Measurements from ENCODE around the gene UTP14C. TPM values are rescaled to one million over a fixed set of nuclear protein-coding genes. Genes with fewer than 3 reads are reported as not detected.

UTP14C gene
- total and polyA plus RNA-seq, 2 of the 13 experiments (the other 11 are each of a cell fraction or from before 2014, with no cell fraction given): 8.8 to 12.2 TPM

DNA sequence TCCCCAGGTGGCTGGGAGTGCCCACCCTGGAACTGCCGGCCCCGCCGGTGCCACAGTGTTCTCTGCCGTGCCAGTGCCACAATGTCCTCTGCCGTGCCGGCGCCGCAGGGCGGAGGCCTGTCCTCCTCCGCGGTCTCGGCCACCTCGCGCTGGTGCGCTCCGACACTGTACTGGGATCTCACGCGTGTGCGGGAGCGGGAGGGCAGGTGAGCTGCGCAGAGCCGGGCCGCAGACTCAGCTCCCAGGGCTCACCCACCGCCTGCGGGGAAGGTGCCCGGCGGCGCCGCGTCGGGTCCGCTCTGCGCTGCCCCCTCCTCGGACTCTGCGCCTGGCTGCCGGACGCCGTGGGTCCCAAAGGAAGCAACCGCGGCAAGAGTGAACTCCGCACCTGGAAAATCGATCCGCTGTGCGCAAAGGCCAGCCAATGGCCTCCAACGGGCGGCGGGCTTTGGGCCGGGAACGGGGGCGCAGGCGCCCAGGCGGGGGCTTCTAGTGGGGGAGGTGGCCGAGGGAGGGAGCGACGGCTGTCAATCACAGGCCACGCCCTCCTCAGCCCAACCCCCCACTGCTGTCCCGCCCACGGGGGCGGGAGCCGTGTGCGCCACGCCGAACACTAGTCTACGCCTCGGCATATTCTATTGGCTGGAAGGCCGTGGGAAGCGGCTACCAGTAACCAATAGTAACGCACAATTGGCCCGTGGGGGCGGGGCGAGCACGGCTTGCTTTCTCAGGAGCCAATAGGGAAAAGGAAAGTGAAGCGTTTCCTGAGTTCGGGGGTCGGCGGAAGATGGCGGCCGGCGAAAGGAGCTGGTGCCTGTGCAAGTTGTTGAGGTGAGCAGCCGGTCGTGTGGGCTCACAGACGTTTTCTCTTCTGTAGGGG is 12.6 kb upstream of the UTP14C start, which contains the start of gene ALG11 (continued):
- TF ChIP-seq, protein P1, sequence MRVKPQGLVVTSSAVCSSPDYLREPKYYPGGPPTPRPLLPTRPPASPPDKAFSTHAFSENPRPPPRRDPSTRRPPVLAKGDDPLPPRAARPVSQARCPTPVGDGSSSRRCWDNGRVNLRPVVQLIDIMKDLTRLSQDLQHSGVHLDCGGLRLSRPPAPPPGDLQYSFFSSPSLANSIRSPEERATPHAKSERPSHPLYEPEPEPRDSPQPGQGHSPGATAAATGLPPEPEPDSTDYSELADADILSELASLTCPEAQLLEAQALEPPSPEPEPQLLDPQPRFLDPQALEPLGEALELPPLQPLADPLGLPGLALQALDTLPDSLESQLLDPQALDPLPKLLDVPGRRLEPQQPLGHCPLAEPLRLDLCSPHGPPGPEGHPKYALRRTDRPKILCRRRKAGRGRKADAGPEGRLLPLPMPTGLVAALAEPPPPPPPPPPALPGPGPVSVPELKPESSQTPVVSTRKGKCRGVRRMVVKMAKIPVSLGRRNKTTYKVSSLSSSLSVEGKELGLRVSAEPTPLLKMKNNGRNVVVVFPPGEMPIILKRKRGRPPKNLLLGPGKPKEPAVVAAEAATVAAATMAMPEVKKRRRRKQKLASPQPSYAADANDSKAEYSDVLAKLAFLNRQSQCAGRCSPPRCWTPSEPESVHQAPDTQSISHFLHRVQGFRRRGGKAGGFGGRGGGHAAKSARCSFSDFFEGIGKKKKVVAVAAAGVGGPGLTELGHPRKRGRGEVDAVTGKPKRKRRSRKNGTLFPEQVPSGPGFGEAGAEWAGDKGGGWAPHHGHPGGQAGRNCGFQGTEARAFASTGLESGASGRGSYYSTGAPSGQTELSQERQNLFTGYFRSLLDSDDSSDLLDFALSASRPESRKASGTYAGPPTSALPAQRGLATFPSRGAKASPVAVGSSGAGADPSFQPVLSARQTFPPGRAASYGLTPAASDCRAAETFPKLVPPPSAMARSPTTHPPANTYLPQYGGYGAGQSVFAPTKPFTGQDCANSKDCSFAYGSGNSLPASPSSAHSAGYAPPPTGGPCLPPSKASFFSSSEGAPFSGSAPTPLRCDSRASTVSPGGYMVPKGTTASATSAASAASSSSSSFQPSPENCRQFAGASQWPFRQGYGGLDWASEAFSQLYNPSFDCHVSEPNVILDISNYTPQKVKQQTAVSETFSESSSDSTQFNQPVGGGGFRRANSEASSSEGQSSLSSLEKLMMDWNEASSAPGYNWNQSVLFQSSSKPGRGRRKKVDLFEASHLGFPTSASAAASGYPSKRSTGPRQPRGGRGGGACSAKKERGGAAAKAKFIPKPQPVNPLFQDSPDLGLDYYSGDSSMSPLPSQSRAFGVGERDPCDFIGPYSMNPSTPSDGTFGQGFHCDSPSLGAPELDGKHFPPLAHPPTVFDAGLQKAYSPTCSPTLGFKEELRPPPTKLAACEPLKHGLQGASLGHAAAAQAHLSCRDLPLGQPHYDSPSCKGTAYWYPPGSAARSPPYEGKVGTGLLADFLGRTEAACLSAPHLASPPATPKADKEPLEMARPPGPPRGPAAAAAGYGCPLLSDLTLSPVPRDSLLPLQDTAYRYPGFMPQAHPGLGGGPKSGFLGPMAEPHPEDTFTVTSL (CRISPR knock-in tag; IDR thresholded peaks at IDR 0.05; ENCODE audit: borderline replicate concordance): peak; percentile 87
- no peak; the same call in 1 of the 2 replicates for TF ChIP-seq ZNF749 (CRISPR knock-in tag; IDR thresholded peaks at IDR 0.05; ENCODE audit: borderline replicate concordance)
- TF ChIP-seq KLF11 (CRISPR knock-in tag; IDR thresholded peaks at IDR 0.05): no peak
- no peak for TF ChIP-seq FOXM1 (CRISPR knock-in tag; IDR thresholded peaks at IDR 0.05)
- no peak for TF ChIP-seq THYN1 (CRISPR knock-in tag; IDR thresholded peaks at IDR 0.05; ENCODE audit: borderline replicate concordance, low read depth)
- TF ChIP-seq, protein P2, sequence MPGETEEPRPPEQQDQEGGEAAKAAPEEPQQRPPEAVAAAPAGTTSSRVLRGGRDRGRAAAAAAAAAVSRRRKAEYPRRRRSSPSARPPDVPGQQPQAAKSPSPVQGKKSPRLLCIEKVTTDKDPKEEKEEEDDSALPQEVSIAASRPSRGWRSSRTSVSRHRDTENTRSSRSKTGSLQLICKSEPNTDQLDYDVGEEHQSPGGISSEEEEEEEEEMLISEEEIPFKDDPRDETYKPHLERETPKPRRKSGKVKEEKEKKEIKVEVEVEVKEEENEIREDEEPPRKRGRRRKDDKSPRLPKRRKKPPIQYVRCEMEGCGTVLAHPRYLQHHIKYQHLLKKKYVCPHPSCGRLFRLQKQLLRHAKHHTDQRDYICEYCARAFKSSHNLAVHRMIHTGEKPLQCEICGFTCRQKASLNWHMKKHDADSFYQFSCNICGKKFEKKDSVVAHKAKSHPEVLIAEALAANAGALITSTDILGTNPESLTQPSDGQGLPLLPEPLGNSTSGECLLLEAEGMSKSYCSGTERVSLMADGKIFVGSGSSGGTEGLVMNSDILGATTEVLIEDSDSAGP (CRISPR knock-in tag; IDR thresholded peaks at IDR 0.05; ENCODE audit: borderline replicate concordance): peak; percentile 93; the same call in 1 of the 2 replicates
- TF ChIP-seq, protein P3, sequence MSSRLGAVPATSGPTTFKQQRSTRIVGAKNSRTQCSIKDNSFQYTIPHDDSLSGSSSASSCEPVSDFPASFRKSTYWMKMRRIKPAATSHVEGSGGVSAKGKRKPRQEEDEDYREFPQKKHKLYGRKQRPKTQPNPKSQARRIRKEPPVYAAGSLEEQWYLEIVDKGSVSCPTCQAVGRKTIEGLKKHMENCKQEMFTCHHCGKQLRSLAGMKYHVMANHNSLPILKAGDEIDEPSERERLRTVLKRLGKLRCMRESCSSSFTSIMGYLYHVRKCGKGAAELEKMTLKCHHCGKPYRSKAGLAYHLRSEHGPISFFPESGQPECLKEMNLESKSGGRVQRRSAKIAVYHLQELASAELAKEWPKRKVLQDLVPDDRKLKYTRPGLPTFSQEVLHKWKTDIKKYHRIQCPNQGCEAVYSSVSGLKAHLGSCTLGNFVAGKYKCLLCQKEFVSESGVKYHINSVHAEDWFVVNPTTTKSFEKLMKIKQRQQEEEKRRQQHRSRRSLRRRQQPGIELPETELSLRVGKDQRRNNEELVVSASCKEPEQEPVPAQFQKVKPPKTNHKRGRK (CRISPR knock-in tag; IDR thresholded peaks at IDR 0.05): no peak; the same call in 1 of the 2 replicates
- TF ChIP-seq, protein P4, sequence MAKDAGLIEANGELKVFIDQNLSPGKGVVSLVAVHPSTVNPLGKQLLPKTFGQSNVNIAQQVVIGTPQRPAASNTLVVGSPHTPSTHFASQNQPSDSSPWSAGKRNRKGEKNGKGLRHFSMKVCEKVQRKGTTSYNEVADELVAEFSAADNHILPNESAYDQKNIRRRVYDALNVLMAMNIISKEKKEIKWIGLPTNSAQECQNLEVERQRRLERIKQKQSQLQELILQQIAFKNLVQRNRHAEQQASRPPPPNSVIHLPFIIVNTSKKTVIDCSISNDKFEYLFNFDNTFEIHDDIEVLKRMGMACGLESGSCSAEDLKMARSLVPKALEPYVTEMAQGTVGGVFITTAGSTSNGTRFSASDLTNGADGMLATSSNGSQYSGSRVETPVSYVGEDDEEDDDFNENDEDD (CRISPR knock-in tag; IDR thresholded peaks at IDR 0.05; ENCODE audit: borderline replicate concordance): peak; percentile 59; the same call in 1 of the 2 replicates
- TF ChIP-seq TMF1 (CRISPR knock-in tag; IDR thresholded peaks at IDR 0.05; ENCODE audit: low read depth): 0 out of 2 replicates have a peak, but pooled peaks have one; percentile 24
- peak; percentile 84 for TF ChIP-seq KMT2B (CRISPR knock-in tag; IDR thresholded peaks at IDR 0.05)
- peak; percentile 100 for TF ChIP-seq ONECUT2 (CRISPR knock-in tag; IDR thresholded peaks at IDR 0.05)
- TF ChIP-seq, protein P5, sequence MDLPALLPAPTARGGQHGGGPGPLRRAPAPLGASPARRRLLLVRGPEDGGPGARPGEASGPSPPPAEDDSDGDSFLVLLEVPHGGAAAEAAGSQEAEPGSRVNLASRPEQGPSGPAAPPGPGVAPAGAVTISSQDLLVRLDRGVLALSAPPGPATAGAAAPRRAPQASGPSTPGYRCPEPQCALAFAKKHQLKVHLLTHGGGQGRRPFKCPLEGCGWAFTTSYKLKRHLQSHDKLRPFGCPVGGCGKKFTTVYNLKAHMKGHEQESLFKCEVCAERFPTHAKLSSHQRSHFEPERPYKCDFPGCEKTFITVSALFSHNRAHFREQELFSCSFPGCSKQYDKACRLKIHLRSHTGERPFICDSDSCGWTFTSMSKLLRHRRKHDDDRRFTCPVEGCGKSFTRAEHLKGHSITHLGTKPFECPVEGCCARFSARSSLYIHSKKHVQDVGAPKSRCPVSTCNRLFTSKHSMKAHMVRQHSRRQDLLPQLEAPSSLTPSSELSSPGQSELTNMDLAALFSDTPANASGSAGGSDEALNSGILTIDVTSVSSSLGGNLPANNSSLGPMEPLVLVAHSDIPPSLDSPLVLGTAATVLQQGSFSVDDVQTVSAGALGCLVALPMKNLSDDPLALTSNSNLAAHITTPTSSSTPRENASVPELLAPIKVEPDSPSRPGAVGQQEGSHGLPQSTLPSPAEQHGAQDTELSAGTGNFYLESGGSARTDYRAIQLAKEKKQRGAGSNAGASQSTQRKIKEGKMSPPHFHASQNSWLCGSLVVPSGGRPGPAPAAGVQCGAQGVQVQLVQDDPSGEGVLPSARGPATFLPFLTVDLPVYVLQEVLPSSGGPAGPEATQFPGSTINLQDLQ (CRISPR knock-in tag; IDR thresholded peaks at IDR 0.05): no peak
- no peak for TF ChIP-seq ZFP1 (CRISPR knock-in tag; IDR thresholded peaks at IDR 0.05)
- peak; percentile 94 for TF ChIP-seq ZNF552 (CRISPR knock-in tag; IDR thresholded peaks at IDR 0.05; ENCODE audit: borderline replicate concordance)
- no peak for TF ChIP-seq HMGA1 (CRISPR knock-in tag; conservative IDR thresholded peaks at IDR 0.05)
